Left lobe of liver (tissue), 2 donors: Measurements from ENCODE around the gene PRKCE. TPM values are rescaled to one million over a fixed set of nuclear protein-coding genes. Genes with fewer than 3 reads are reported as not detected.

Experiments
- ATAC-seq: fragments of 200-7000 bp; cut with Tn5 transposase; one replicate; pipeline ENCODE4 v1.9.1; 2020; ENCODE audit warnings: mild to moderate bottlenecking, moderate library complexity
- DNase-seq: peaks from one replicate; pipeline ENCODE4 v3.0.0-alpha.2; 2020; ENCODE audit warnings: low spot score
- total RNA-seq: library from RNA; stranded (reverse); gene quantifications from one replicate; pipeline ENCODE4 v1.2.1, GENCODE V29; 2021
- donor health status: DM: no; HTN: no; CAD: no; lungs with moderate emphysema.
- donor health status: DM: no; HTN: yes; CAD: no.

PRKCE gene
- total RNA-seq, 1 donor from 2014 or later: 8.4 TPM

- no peak for ATAC-seq
Observed at GRCh38 chr2:45945302-45945717, 293.8 kb downstream of the PRKCE start.

GRCh38 chr2:45946023-45946422, 294.5 kb downstream of the PRKCE start:
- ATAC-seq: no peak

More at GRCh38 chr2:45945302-45945717, 293.8 kb downstream of the PRKCE start:
- DNase-seq: no peak

GRCh38 chr2:45950606-45951005, 299.1 kb downstream of the PRKCE start:
- DNase-seq (peak; percentile 24), ATAC-seq (no peak)

More at GRCh38 chr2:45946023-45946422, 294.5 kb downstream of the PRKCE start:
- no peak for DNase-seq

- DNase-seq (peak; percentile 24), ATAC-seq (no peak)
Observed at GRCh38 chr2:45951025-45951727, 299.7 kb downstream of the PRKCE start.

- DNase-seq (no peak), ATAC-seq (no peak)
Observed at GRCh38 chr2:45952591-45952990, 301.1 kb downstream of the PRKCE start.

GRCh38 chr2:45953376-45954027, 302.0 kb downstream of the PRKCE start:
- ATAC-seq (no peak), DNase-seq (peak; percentile 18)

- DNase-seq (no peak), ATAC-seq (no peak)
Observed at GRCh38 chr2:45954233-45954850, 302.9 kb downstream of the PRKCE start.

- DNase-seq (peak; percentile 19), ATAC-seq (no peak)
Observed at GRCh38 chr2:45957533-45958227, 306.2 kb downstream of the PRKCE start.

- DNase-seq (no peak), ATAC-seq (no peak)
Observed at GRCh38 chr2:45960057-45960863, 308.8 kb downstream of the PRKCE start.

GRCh38 chr2:45962177-45962921, 310.9 kb downstream of the PRKCE start:
- DNase-seq (peak; percentile 80), ATAC-seq (peak; percentile 74)

- no peak for ATAC-seq
- DNase-seq: peak; percentile 18
Observed at GRCh38 chr2:45963816-45964215, 312.3 kb downstream of the PRKCE start.

GRCh38 chr2:45964223-45964841, 312.9 kb downstream of the PRKCE start:
- peak; percentile 11 for ATAC-seq
- DNase-seq: peak; percentile 61

- DNase-seq: no peak
- ATAC-seq: no peak
Observed at GRCh38 chr2:45964906-45965305, 313.4 kb downstream of the PRKCE start.

- ATAC-seq (no peak), DNase-seq (peak; percentile 24)
Observed at GRCh38 chr2:45965871-45966498, 314.5 kb downstream of the PRKCE start.

GRCh38 chr2:45968946-45969584, 317.6 kb downstream of the PRKCE start:
- peak; percentile 93 for DNase-seq
- peak; percentile 97 for ATAC-seq

GRCh38 chr2:45973426-45973825, 322.0 kb downstream of the PRKCE start:
- DNase-seq (no peak), ATAC-seq (no peak)

- ATAC-seq (no peak), DNase-seq (no peak)
Observed at GRCh38 chr2:45974056-45974455, 322.6 kb downstream of the PRKCE start.

- ATAC-seq (no peak), DNase-seq (no peak)
Observed at GRCh38 chr2:45974762-45975408, 323.4 kb downstream of the PRKCE start.
